ENCODE measurements around the gene GGCX.

DNA sequence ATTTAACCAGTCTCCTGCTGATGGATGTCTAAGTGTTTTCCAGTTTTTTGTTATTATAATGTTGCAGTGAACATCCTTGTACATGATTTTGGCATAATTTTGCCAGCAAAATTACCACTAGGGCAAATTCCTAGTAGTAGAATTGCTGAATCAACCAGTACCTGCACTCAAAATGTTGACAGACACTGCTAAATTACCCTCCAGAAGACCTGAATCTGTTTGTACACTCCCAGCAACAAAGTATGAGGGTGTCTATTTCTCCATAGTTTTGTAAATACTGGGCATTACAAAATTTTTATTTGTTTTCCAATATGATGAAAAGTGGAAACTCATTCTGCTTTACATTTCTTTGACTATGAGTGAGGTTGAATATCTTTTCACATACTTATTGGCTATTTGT lies 33.5 kb downstream of the GGCX start:
- TF ChIP-seq, protein P1, sequence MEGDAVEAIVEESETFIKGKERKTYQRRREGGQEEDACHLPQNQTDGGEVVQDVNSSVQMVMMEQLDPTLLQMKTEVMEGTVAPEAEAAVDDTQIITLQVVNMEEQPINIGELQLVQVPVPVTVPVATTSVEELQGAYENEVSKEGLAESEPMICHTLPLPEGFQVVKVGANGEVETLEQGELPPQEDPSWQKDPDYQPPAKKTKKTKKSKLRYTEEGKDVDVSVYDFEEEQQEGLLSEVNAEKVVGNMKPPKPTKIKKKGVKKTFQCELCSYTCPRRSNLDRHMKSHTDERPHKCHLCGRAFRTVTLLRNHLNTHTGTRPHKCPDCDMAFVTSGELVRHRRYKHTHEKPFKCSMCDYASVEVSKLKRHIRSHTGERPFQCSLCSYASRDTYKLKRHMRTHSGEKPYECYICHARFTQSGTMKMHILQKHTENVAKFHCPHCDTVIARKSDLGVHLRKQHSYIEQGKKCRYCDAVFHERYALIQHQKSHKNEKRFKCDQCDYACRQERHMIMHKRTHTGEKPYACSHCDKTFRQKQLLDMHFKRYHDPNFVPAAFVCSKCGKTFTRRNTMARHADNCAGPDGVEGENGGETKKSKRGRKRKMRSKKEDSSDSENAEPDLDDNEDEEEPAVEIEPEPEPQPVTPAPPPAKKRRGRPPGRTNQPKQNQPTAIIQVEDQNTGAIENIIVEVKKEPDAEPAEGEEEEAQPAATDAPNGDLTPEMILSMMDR (IDR thresholded peaks at IDR 0.05; ENCODE audit: extremely low read depth in 1 of 2, insufficient read depth in 1 of 2, low read depth in 1 of 2, low read length in 2 of 2) = no peak
- TF ChIP-seq EZH2 (IDR thresholded peaks at IDR 0.05; ENCODE audit: borderline replicate concordance, low read depth, low read length, severe bottlenecking) (no peak), POLR2A (IDR thresholded peaks at IDR 0.05; ENCODE audit: low read depth, low read length) (no peak), POLR2AphosphoS5 (IDR thresholded peaks at IDR 0.05; ENCODE audit: insufficient read depth, low read depth, low read length) (no peak)
